ENCODE results near the gene PLVAP.

PLVAP gene

GRCh38 chr19:17333611-17334413 lies 43.3 kb downstream of the PLVAP start (continued):
- no peak for TF ChIP-seq PRDM4 (tag by site-specific recombination; IDR thresholded peaks at IDR 0.05)
- no peak for TF ChIP-seq ZNF670 (tag by site-specific recombination; IDR thresholded peaks at IDR 0.05; ENCODE audit: low read depth)
- TF ChIP-seq EGR2 (tag by site-specific recombination; IDR thresholded peaks at IDR 0.05; ENCODE audit: low read depth) = no peak
- no peak for TF ChIP-seq ZNF146 (tag by site-specific recombination; IDR thresholded peaks at IDR 0.05)
- TF ChIP-seq ZNF132 (tag by site-specific recombination; IDR thresholded peaks at IDR 0.05; ENCODE audit: borderline replicate concordance) = no peak
- no peak for TF ChIP-seq ZNF624 (tag by site-specific recombination; IDR thresholded peaks at IDR 0.05)
- TF ChIP-seq ZNF292 (tag by site-specific recombination; IDR thresholded peaks at IDR 0.05; ENCODE audit: borderline replicate concordance, low read depth) = no peak
- no peak for TF ChIP-seq ZNF510 (tag by site-specific recombination; IDR thresholded peaks at IDR 0.05; ENCODE audit: insufficient replicate concordance)
- TF ChIP-seq HOXA7 (CRISPR knock-in tag; IDR thresholded peaks at IDR 0.05; ENCODE audit: borderline replicate concordance) = no peak
- no peak for TF ChIP-seq ZNF248 (tag by site-specific recombination; IDR thresholded peaks at IDR 0.05)
- TF ChIP-seq ZNF785 (tag by site-specific recombination; IDR thresholded peaks at IDR 0.05) = no peak
- TF ChIP-seq ZNF335 (tag by site-specific recombination; conservative IDR thresholded peaks at IDR 0.05) = no peak
- no peak for TF ChIP-seq ZNF155 (tag by site-specific recombination; IDR thresholded peaks at IDR 0.05)
- TF ChIP-seq BCL11B (tag by site-specific recombination; IDR thresholded peaks at IDR 0.05; ENCODE audit: low read depth) = no peak
- no peak for TF ChIP-seq ZNF16 (tag by site-specific recombination; IDR thresholded peaks at IDR 0.05; ENCODE audit: low read depth)
- peak; percentile 17; the same call in 1 of the 2 replicates for TF ChIP-seq ZNF600 (tag by site-specific recombination; IDR thresholded peaks at IDR 0.05)
- no peak for TF ChIP-seq MYNN (tag by site-specific recombination; IDR thresholded peaks at IDR 0.05; ENCODE audit: borderline replicate concordance)
- TF ChIP-seq ZBTB8A (tag by site-specific recombination; IDR thresholded peaks at IDR 0.05) = no peak
- 0 out of 2 replicates have a peak, but pooled peaks have one; percentile 12 for TF ChIP-seq KLF16 (tag by site-specific recombination; IDR thresholded peaks at IDR 0.05)
- TF ChIP-seq GLI4 (tag by site-specific recombination; IDR thresholded peaks at IDR 0.05) = peak; percentile 84
- TF ChIP-seq ZNF184 (tag by site-specific recombination; IDR thresholded peaks at IDR 0.05) = no peak
- no peak for TF ChIP-seq ZNF214 (tag by site-specific recombination; IDR thresholded peaks at IDR 0.05; ENCODE audit: borderline replicate concordance)
- TF ChIP-seq ZNF211 (tag by site-specific recombination; IDR thresholded peaks at IDR 0.05; ENCODE audit: low read depth) = no peak
- TF ChIP-seq ZNF837 (tag by site-specific recombination; IDR thresholded peaks at IDR 0.05) = no peak
- no peak for TF ChIP-seq ZNF768 (tag by site-specific recombination; IDR thresholded peaks at IDR 0.05)
- 0 out of 2 replicates have a peak, but pooled peaks have one; percentile 44 for TF ChIP-seq ZBTB7A (tag by site-specific recombination; IDR thresholded peaks at IDR 0.05; ENCODE audit: low read depth)
- TF ChIP-seq SP2 (tag by site-specific recombination; IDR thresholded peaks at IDR 0.05) = no peak; the same call in none of the 2 replicates
- TF ChIP-seq ZXDB (tag by site-specific recombination; IDR thresholded peaks at IDR 0.05) = peak; percentile 62; the same call in 1 of the 2 replicates
- TF ChIP-seq, protein P1, sequence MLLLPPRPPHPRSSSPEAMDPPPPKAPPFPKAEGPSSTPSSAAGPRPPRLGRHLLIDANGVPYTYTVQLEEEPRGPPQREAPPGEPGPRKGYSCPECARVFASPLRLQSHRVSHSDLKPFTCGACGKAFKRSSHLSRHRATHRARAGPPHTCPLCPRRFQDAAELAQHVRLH (tag by site-specific recombination; IDR thresholded peaks at IDR 0.05) = peak; percentile 94
- TF ChIP-seq ZNF501 (tag by site-specific recombination; IDR thresholded peaks at IDR 0.05) = 0 out of 2 replicates have a peak, but pooled peaks have one; percentile 40
- no peak for TF ChIP-seq SCRT2 (tag by site-specific recombination; IDR thresholded peaks at IDR 0.05)
- no peak for TF ChIP-seq PRDM2 (tag by site-specific recombination; IDR thresholded peaks at IDR 0.05; ENCODE audit: borderline replicate concordance)
- peak; percentile 87 for TF ChIP-seq WT1 (tag by site-specific recombination; IDR thresholded peaks at IDR 0.05)
- TF ChIP-seq ZNF404 (tag by site-specific recombination; IDR thresholded peaks at IDR 0.05) = no peak

Measured in HEK293 (cell line).